ENCODE results near the gene CMTM7. TPM values are rescaled to one million over a fixed set of nuclear protein-coding genes. Genes with fewer than 3 reads are reported as not detected.
A peak's percentile ranks its signal among the peaks of the same experiment; 100 is the strongest.

Gene CMTM7
- total RNA-seq, 2 experiments from 2014 or later, result 45.9 to 62.6 TPM

DNA sequence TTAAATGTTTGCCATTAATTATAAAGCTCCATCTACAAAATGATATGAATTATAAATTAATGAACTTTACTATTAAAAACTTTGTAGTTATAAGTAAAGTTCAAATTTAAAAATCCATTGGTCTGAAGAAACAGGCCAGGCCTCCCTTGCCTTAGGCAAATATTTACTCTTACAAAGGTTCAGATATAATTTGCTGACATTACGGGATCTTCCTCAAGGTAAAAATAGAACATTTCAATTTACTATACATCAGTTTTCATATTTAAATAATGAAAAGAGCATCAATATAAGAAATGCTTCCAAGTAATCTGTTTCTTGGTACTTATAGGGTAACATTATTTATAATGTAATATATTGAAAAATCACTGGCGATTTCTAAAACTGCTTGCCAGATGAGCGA, 107.3 kb downstream of the CMTM7 start:
- ChIA-PET CTCF (interaction anchor here (1.7 kb wide), 1 partner anchor 30 kb away, joined by 4 read pairs; no protein-coding TSS in a partner anchor), POLR2A (no interaction called here)
- peaks cover 24% of the 10 kb centered on the region for H3K36me3 Mint-ChIP-seq (ENCODE audit: low read depth)
- DNase-seq, result no peak
- no peak overlapping the region for H3K27ac Mint-ChIP-seq
- no peaks in the 10 kb centered on the region for H3K27me3 Mint-ChIP-seq
- no peak overlapping the region for H3K4me3 Mint-ChIP-seq
- H3K9me3 Mint-ChIP-seq, result no peaks in the 10 kb centered on the region
- H3K4me1 Mint-ChIP-seq, result peaks cover 51% of the 10 kb centered on the region

DNA sequence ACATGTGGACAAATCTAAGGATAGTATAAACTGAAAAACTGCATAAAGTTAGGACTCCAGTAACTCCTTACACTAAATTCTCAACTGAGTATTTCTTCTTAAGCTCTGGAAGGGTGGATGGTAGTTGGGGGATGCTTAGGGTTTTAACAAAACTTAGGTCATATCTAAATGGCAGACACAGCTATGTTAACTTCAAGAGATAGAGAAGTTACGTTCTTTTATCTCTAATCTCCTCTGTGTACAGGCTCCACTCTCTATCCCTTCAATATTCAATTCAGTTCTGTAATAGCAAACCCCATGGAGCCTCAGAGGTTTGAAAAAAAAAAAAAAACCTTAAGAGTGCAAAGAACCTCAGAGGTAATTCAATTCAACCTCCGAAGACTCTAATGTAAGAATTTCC, 107.9 kb downstream of the CMTM7 start:
- no peak overlapping the region for H3K4me3 Mint-ChIP-seq
- CTCF ChIA-PET, result interaction anchor here (0.6 to 1.7 kb wide), 3 partner anchors 22 to 328 kb away, joined by 3 to 4 read pairs (median 4); no protein-coding TSS in a partner anchor
- no peak overlapping the region for H3K27ac Mint-ChIP-seq

DNA sequence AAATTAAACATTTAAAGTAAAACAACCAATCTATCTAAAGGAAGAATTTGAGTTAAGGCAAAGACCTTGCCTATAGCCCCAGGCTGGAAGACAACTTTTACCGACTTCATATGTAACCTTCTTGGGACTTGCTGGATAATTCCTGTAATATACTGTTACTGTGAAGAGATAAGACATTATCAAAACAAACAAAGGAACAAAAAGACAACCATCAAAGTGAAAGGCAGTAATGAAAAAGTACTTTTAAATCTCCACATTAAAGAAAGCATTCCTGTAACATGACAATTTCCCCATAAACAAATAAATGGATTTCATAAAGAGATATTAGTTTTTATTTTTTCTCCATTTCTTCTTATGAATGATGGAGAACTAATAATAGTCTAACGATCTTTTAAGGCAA, 108.6 kb downstream of the CMTM7 start:
- no peak overlapping the region for H3K27ac Mint-ChIP-seq
- H3K4me3 Mint-ChIP-seq, result peak overlapping the region; percentile 95
- peaks cover 50% of the 10 kb centered on the region for H3K4me1 Mint-ChIP-seq
- no peak for DNase-seq
- H3K9me3 Mint-ChIP-seq, result no peaks in the 10 kb centered on the region
- CTCF ChIA-PET, result interaction anchor here (0.6 kb wide), 1 partner anchor 329 kb away, joined by 3 read pairs; no protein-coding TSS in a partner anchor
- H3K27me3 Mint-ChIP-seq, result no peaks in the 10 kb centered on the region
- POLR2A ChIA-PET, result no interaction called here
- H3K36me3 Mint-ChIP-seq (ENCODE audit: low read depth), result peaks cover 24% of the 10 kb centered on the region

More for the DNA sequence above, 107.9 kb downstream of the CMTM7 start:
- H3K36me3 Mint-ChIP-seq (ENCODE audit: low read depth), result peaks cover 24% of the 10 kb centered on the region
- H3K27me3 Mint-ChIP-seq, result no peaks in the 10 kb centered on the region
- no peaks in the 10 kb centered on the region for H3K9me3 Mint-ChIP-seq
- H3K4me1 Mint-ChIP-seq, result peaks cover 53% of the 10 kb centered on the region
- POLR2A ChIA-PET, result no interaction called here
- DNase-seq, result no peak

DNA sequence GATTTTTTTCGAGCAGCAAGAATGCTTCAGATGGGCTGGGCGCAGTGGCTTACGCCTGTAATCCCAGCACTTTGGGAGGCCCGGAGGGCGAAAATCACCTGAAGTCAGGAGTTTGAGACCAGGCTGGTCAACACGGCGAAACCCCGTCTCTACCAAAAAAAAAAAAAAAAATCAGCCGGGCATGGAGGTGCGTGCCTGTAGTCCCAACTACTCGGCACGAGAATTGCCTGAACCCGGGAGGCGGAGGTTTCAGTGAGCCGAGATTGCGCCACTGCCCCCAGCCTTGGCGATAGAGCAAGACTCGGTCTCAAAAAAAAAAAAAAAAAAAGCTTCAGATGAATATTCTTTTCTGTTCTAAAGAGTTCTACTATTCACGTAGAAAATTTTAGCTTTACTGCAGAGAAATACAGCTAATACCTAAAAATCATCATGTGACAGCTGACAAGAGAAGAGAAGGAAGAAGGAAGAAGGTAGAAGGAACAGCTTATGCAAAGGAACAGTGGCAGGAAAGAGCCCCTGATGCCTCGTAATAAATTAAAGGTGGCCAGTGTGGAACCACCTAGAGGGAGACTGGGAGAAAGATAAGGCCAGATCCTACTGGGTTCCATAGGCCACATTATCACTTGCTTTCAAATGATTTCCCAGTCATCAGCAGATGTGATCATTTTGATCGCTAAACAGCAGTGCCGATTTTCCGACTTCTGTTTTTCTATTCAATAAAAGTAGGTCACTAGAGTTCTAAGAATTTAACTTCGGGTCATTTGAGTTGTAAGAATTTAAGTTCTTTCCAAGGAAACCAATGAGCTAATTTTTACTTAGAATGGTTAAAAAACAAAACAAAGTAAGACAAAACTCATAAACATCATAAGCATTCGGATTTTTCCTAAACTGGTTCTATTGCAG, 109.5 kb downstream of the CMTM7 start:
- POLR2A ChIA-PET, result interaction anchor here (0.5 kb wide), 1 partner anchor 21 kb away, joined by 3 read pairs; no protein-coding TSS in a partner anchor
- H3K4me1 Mint-ChIP-seq, result peaks cover 44% of the 10 kb centered on the region

DNA sequence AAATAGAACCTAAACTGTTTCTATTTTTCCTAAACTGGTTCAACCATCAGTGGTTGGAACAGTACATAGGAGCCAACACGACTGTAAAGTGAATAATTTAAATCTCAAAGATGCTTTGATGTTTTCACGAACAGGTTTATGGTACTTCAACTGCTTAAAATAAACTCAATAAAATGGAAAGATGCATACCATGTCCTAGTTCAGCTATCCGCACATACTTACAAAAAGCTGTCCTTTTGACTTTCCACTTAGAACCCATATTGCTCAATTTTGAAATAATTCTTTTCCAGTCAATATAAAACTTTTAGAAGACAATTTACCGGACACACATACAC, 110.1 kb downstream of the CMTM7 start:
- Mint-ChIP-seq H3K27me3 (peaks cover under 1% of the 10 kb centered on the region), H3K9me3 (no peaks in the 10 kb centered on the region), H3K4me3 (peak overlapping the region; percentile 95), H3K36me3 (ENCODE audit: low read depth) (peaks cover 14% of the 10 kb centered on the region), H3K4me1 (peaks cover 42% of the 10 kb centered on the region), H3K27ac (peak overlapping the region; percentile 91)
- no peak for DNase-seq
- CTCF ChIA-PET, result interaction anchor here (0.6 to 1.3 kb wide), 3 partner anchors 68 to 871 kb away, joined by 3 to 4 read pairs (median 3); no protein-coding TSS in a partner anchor
- POLR2A ChIA-PET, result no interaction called here

More for the DNA sequence above, 109.5 kb downstream of the CMTM7 start:
- Mint-ChIP-seq H3K27ac (peak overlapping the region; percentile 91), H3K9me3 (no peaks in the 10 kb centered on the region), H3K36me3 (ENCODE audit: low read depth) (peaks cover 19% of the 10 kb centered on the region), H3K27me3 (no peaks in the 10 kb centered on the region), H3K4me3 (peak overlapping the region; percentile 95)
- CTCF ChIA-PET, result interaction anchor here (0.6 to 1.3 kb wide), 6 partner anchors 12 to 257 kb away, joined by 3 to 5 read pairs (median 4); no protein-coding TSS in a partner anchor
- no peak for DNase-seq

DNA sequence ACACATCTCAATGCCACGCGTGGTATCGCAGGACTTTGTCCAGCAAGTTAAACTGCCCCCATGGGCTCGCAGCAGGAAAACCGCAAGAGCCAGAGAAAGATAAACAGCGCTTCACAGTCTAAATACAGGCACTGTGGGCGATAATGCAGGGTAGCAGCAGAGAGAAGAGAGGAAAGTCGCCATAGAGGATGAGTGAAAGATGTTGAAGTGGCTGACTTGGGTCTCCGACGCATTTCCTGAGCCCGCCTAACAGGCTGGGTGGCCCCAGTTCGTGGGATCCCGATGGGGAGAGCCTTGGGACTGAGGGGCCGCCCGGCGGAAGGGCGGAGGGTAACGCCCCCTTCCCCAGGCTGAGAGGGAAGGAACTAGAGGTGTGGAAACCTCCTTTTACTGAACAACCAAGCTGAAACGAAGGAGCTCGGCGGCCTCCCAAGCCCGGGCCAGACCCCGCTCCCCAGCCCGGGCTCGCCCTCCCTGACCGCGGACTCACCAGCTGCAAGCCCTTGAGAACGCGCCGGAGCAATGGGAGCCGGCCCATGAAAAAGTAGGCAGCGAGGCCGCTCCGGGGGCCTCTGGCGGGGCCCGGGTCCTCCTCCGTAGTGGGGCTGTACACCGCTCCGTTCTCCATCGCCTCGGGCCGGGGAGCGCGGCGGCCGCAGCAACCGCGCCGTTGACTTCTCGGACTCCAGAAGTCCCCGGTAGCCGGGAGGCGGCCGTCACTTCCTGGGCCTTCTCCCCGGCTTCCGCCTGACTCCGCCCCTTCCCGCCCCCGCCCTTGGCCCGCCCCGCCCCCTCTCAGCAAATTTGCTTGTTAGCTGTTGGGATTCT, 110.7 kb downstream of the CMTM7 start, which contains the start of gene CMTM6:
Gene CMTM6, minus strand, starts transcription at position 735 of the 828 bp plus-strand sequence. Its CDS starts 107 bp downstream, at position 628.
- DNase-seq, result peak; percentile 79
- POLR2A ChIA-PET, result interaction anchor here (0.6 kb wide), 1 partner anchor 12 kb away, joined by 4 read pairs; no protein-coding TSS in a partner anchor
- H3K4me1 Mint-ChIP-seq, result peaks cover 40% of the 10 kb centered on the region
- H3K9me3 Mint-ChIP-seq, result no peaks in the 10 kb centered on the region
- H3K27ac Mint-ChIP-seq, result peak within 1 kb of the TSS; percentile 91
- peak within 1 kb of the TSS; percentile 95 for H3K4me3 Mint-ChIP-seq
- H3K27me3 Mint-ChIP-seq, result peaks cover 5% of the 10 kb centered on the region
- CTCF ChIA-PET, result interaction anchor here (0.6 to 1.3 kb wide), 3 partner anchors 69 to 870 kb away, joined by 3 to 4 read pairs (median 3); no protein-coding TSS in a partner anchor
- peaks cover 12% of the 10 kb centered on the region for H3K36me3 Mint-ChIP-seq (ENCODE audit: low read depth)

DNA sequence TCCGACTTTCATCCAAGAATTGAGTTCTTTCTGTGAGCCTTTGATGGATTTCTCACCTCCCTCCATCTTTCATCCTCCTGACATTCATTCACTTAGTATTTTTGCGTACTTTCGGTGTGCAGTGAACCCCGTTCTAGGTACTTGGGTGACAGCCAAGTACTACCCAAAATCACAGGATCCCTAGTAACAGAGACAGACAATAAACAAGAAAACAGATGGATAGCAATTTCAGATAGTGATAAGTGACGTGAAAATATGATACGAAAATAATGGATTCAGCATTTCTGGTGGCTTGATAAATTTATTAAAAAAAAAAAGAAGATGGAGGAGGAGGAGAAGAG, 111.3 kb downstream of the CMTM7 start:
- CTCF ChIA-PET, result no interaction called here
- POLR2A ChIA-PET, result interaction anchor here (0.6 kb wide), 1 partner anchor 11 kb away, joined by 4 read pairs; no protein-coding TSS in a partner anchor
- H3K9me3 Mint-ChIP-seq, result no peaks in the 10 kb centered on the region
- peak overlapping the region; percentile 95 for H3K4me3 Mint-ChIP-seq
- H3K27ac Mint-ChIP-seq, result peak overlapping the region; percentile 88
- peaks cover 10% of the 10 kb centered on the region for H3K36me3 Mint-ChIP-seq (ENCODE audit: low read depth)
- no peak for DNase-seq
- H3K4me1 Mint-ChIP-seq, result peaks cover 38% of the 10 kb centered on the region
- peaks cover 5% of the 10 kb centered on the region for H3K27me3 Mint-ChIP-seq

Other genes starting within 250 kb of the CMTM7 start
- gene CMTM8, start 153.2 kb upstream of the CMTM7 start, total RNA-seq, result 1 to 10 TPM; 5.9 to 6.5 TPM
- gene CMTM6, start 111.0 kb downstream of the CMTM7 start, total RNA-seq, result 10 to 100 TPM; 55.2 to 57.1 TPM
- 10 to 100 TPM; 26.9 to 28.3 TPM for gene DYNC1LI1, start 179.0 kb downstream of the CMTM7 start, total RNA-seq